GM12878 (cell line): ENCODE data around the gene ASMTL.

Experiments
- CHD2 ChIP-seq: IDR thresholded peaks from 2 replicates; pipeline ENCODE4 v1.6.1; 2011; ENCODE audit warnings: low read depth, low read length, improper control_type of control experiment, borderline replicate concordance
- ESRRA ChIP-seq: IDR thresholded peaks from 2 replicates; pipeline ENCODE4 v1.6.1; 2012; ENCODE audit warnings: mild to moderate bottlenecking, low read length, improper control_type of control experiment
- HDAC2 ChIP-seq: fragments of 200-600 bp; sonication (generic); IDR thresholded peaks from 2 replicates; pipeline ENCODE4 v1.6.1; 2017
- MYC ChIP-seq: IDR thresholded peaks from 2 replicates; pipeline ENCODE4 v1.6.1; 2011; ENCODE audit warnings: mild to moderate bottlenecking, low read length, moderate library complexity, inconsistent platforms; ENCODE audit not compliant: insufficient read depth, insufficient replicate concordance, insufficient read length, severe bottlenecking
- RUNX3 ChIP-seq: IDR thresholded peaks from 2 replicates; pipeline ENCODE4 v1.6.1; 2012; ENCODE audit warnings: low read length, inconsistent platforms
- SIN3A ChIP-seq: IDR thresholded peaks from 2 replicates; pipeline ENCODE4 v1.6.1; 2012; ENCODE audit warnings: low read depth, low read length, improper control_type of control experiment
- SMC3 ChIP-seq: IDR thresholded peaks from 2 replicates; pipeline ENCODE4 v1.6.1; 2011; ENCODE audit warnings: low read length, improper control_type of control experiment, borderline replicate concordance
- TBL1XR1 ChIP-seq: IDR thresholded peaks from 2 replicates; pipeline ENCODE4 v1.6.1; 2012; ENCODE audit warnings: low read depth, low read length, improper control_type of control experiment
- YY1 ChIP-seq: IDR thresholded peaks from 2 replicates; pipeline ENCODE4 v1.6.1; 2011; ENCODE audit warnings: low read depth, mild to moderate bottlenecking, low read length
- TF ChIP-seq, protein P1 (sequence below), 3 experiments: IDR thresholded peaks in 2 of 3; conservative IDR thresholded peaks in 1 of 3; 2 replicates each; pipeline ENCODE4 v1.5.1; 2011; ENCODE audit warnings: low read depth in 3 of 3, low read length in 3 of 3, mild to moderate bottlenecking in 3 of 3, control low read depth in 2 of 3, moderate library complexity in 2 of 3, inconsistent platforms in 1 of 3, mixed read lengths in 1 of 3; ENCODE audit not compliant: control insufficient read depth in 2 of 3, insufficient read depth in 1 of 3; ENCODE audit errors: extremely low read depth in 1 of 3
- TF ChIP-seq, protein P2 (sequence below): IDR thresholded peaks from 2 replicates; pipeline ENCODE4 v1.6.1; 2011; ENCODE audit warnings: low read depth, low read length, improper control_type of control experiment, borderline replicate concordance
- TF ChIP-seq, protein P3 (sequence below): fragments of 450-650 bp; IDR thresholded peaks from 2 replicates; pipeline ENCODE4 v1.6.1; 2017; ENCODE audit warnings: mild to moderate bottlenecking, moderate library complexity
- TF ChIP-seq, protein P4 (sequence below): IDR thresholded peaks from 2 replicates; pipeline ENCODE4 v1.6.1; 2012; ENCODE audit warnings: low read depth, low read length, improper control_type of control experiment
- TF ChIP-seq, protein P5 (sequence below): fragments of 450-650 bp; IDR thresholded peaks from 2 replicates; pipeline ENCODE4 v1.6.1; 2018; ENCODE audit warnings: mild to moderate bottlenecking, low read depth, moderate library complexity; ENCODE audit not compliant: partially characterized antibody

DNA sequence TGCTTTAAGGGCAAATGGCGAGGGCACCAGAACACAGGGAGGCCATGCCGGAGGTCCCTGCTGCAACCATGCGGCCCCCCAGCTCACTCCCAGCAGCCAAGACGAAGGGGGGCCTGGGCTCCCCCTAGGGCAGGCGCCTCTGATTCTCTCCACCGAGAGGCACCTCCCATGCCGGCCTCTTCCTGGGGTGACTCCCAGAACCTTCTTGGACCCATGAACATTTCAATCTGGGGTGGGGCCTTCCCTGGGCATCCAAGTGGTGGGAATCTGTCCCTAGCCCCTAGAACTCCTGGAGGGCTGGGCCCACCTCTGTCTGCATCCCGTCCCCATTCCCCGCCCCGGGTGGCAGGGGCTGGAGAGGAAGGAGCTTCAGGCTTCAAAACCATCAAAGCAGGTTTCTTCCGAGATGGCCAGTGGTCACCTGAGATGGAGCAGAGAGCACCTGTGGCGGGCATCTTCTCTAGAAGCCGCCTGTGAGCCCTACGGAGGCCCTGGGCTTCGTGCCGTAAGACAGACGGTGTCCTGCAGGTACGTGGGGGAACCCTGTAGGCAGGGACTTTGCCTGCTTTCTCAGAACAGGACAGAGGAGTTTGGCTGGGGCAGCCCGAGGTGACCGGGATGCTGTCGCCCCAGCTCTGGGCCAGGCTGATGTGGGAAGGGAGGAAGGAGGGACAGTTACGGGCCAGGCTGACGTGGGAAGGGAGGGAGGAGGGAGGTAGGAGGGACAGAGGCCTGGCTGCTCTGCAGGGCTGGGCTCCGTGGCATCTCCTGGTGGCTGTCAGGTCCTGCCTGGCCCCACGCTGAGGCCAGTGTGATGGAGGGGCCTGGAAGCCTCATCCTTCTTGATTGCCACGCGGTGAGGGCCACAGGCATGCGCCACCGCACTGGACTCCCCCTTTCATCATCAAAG, 54.0 kb downstream of the ASMTL start:
- TF ChIP-seq RUNX3 (no peak), CHD2 (no peak), HDAC2 (no peak), YY1 (no peak), SIN3A (no peak), ESRRA (no peak), TBL1XR1 (no peak), MYC (no peak), SMC3 (no peak)
- TF ChIP-seq, protein P1, sequence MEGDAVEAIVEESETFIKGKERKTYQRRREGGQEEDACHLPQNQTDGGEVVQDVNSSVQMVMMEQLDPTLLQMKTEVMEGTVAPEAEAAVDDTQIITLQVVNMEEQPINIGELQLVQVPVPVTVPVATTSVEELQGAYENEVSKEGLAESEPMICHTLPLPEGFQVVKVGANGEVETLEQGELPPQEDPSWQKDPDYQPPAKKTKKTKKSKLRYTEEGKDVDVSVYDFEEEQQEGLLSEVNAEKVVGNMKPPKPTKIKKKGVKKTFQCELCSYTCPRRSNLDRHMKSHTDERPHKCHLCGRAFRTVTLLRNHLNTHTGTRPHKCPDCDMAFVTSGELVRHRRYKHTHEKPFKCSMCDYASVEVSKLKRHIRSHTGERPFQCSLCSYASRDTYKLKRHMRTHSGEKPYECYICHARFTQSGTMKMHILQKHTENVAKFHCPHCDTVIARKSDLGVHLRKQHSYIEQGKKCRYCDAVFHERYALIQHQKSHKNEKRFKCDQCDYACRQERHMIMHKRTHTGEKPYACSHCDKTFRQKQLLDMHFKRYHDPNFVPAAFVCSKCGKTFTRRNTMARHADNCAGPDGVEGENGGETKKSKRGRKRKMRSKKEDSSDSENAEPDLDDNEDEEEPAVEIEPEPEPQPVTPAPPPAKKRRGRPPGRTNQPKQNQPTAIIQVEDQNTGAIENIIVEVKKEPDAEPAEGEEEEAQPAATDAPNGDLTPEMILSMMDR (IDR thresholded peaks at IDR 0.05 in 2 of 3, conservative IDR thresholded peaks at IDR 0.05 in 1 of 3; ENCODE audit: control insufficient read depth in 2 of 3, extremely low read depth in 1 of 3, insufficient read depth in 1 of 3, low read depth in 3 of 3, low read length in 3 of 3) = no peak
- TF ChIP-seq, protein P2, sequence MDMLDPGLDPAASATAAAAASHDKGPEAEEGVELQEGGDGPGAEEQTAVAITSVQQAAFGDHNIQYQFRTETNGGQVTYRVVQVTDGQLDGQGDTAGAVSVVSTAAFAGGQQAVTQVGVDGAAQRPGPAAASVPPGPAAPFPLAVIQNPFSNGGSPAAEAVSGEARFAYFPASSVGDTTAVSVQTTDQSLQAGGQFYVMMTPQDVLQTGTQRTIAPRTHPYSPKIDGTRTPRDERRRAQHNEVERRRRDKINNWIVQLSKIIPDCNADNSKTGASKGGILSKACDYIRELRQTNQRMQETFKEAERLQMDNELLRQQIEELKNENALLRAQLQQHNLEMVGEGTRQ = no peak
- TF ChIP-seq, protein P3, sequence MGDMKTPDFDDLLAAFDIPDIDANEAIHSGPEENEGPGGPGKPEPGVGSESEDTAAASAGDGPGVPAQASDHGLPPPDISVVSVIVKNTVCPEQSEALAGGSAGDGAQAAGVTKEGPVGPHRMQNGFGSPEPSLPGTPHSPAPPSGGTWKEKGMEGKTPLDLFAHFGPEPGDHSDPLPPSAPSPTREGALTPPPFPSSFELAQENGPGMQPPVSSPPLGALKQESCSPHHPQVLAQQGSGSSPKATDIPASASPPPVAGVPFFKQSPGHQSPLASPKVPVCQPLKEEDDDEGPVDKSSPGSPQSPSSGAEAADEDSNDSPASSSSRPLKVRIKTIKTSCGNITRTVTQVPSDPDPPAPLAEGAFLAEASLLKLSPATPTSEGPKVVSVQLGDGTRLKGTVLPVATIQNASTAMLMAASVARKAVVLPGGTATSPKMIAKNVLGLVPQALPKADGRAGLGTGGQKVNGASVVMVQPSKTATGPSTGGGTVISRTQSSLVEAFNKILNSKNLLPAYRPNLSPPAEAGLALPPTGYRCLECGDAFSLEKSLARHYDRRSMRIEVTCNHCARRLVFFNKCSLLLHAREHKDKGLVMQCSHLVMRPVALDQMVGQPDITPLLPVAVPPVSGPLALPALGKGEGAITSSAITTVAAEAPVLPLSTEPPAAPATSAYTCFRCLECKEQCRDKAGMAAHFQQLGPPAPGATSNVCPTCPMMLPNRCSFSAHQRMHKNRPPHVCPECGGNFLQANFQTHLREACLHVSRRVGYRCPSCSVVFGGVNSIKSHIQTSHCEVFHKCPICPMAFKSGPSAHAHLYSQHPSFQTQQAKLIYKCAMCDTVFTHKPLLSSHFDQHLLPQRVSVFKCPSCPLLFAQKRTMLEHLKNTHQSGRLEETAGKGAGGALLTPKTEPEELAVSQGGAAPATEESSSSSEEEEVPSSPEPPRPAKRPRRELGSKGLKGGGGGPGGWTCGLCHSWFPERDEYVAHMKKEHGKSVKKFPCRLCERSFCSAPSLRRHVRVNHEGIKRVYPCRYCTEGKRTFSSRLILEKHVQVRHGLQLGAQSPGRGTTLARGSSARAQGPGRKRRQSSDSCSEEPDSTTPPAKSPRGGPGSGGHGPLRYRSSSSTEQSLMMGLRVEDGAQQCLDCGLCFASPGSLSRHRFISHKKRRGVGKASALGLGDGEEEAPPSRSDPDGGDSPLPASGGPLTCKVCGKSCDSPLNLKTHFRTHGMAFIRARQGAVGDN = no peak
- TF ChIP-seq, protein P4, sequence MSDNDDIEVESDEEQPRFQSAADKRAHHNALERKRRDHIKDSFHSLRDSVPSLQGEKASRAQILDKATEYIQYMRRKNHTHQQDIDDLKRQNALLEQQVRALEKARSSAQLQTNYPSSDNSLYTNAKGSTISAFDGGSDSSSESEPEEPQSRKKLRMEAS = no peak
- TF ChIP-seq, protein P5, sequence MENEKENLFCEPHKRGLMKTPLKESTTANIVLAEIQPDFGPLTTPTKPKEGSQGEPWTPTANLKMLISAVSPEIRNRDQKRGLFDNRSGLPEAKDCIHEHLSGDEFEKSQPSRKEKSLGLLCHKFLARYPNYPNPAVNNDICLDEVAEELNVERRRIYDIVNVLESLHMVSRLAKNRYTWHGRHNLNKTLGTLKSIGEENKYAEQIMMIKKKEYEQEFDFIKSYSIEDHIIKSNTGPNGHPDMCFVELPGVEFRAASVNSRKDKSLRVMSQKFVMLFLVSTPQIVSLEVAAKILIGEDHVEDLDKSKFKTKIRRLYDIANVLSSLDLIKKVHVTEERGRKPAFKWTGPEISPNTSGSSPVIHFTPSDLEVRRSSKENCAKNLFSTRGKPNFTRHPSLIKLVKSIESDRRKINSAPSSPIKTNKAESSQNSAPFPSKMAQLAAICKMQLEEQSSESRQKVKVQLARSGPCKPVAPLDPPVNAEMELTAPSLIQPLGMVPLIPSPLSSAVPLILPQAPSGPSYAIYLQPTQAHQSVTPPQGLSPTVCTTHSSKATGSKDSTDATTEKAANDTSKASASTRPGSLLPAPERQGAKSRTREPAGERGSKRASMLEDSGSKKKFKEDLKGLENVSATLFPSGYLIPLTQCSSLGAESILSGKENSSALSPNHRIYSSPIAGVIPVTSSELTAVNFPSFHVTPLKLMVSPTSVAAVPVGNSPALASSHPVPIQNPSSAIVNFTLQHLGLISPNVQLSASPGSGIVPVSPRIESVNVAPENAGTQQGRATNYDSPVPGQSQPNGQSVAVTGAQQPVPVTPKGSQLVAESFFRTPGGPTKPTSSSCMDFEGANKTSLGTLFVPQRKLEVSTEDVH = no peak
